ENCODE data around the gene STYXL1.

Gene STYXL1

DNA sequence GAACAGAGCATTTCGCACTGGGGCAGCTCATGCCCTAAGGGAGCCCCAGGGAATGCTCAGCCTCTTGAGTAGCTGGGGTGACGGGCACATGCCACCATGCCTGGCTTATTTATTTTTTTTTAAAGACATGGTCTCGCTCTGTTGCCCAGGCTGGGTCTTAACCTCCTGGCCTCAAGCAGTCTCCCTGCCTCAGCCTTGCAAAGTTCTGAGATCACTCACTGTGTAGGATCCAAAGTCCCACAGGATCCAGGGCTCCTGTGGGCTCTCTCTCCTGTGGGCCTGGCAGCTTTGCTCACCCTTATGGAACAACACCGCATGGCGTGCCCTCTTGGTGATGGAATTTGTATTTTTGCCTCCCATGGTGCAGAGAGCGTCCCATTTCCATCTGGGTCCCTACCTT lies 87.4 kb downstream of the STYXL1 start:
- H2BK15ac ChIP-seq (ENCODE audit: low read depth, poor library complexity, severe bottlenecking): no peak overlapping the region
- WGBS: 97% methylated on average over 6 of the region's 6 CpGs
- H3K4me3 ChIP-seq (ENCODE audit: insufficient read depth in 1 of 2, low read depth in 1 of 2, low read length in 2 of 2): no peak overlapping the region
- H3K18ac ChIP-seq (ENCODE audit: low read depth in 1 of 2, low read length in 2 of 2): no peak overlapping the region
- H4K91ac ChIP-seq (ENCODE audit: low read length): no peak overlapping the region
- no peak overlapping the region for H2AFZ ChIP-seq (ENCODE audit: low read depth, low read length)
- H3K14ac ChIP-seq (ENCODE audit: low read length in 2 of 2): no peak overlapping the region
- H2BK120ac ChIP-seq (ENCODE audit: low read depth, low read length): no peak overlapping the region
- no peak overlapping the region for H3K23ac ChIP-seq (ENCODE audit: low read length in 2 of 2)
- H3K9me3 ChIP-seq (ENCODE audit: control insufficient read depth, low read length): no peaks in the 10 kb centered on the region
- H3K9ac ChIP-seq (ENCODE audit: low read length): no peak overlapping the region
- H3K79me1 ChIP-seq (replicated peaks; ENCODE audit: low read length, poor library complexity, severe bottlenecking): peaks cover 21% of the 10 kb centered on the region
- H4K8ac ChIP-seq (ENCODE audit: low read length): no peak overlapping the region
- H3K4me2 ChIP-seq (ENCODE audit: low read length, poor library complexity, severe bottlenecking): no peak overlapping the region
- no peak overlapping the region for H3K27ac ChIP-seq (ENCODE audit: low read length, poor library complexity, severe bottlenecking)
- H3K4me1 ChIP-seq (ENCODE audit: control insufficient read depth, insufficient read depth, low read depth, low read length): peaks cover 39% of the 10 kb centered on the region
- no peak overlapping the region for H3K4ac ChIP-seq (ENCODE audit: low read depth in 1 of 2, low read length in 2 of 2)
- no peak overlapping the region for H2BK12ac ChIP-seq (ENCODE audit: low read length in 2 of 2)
- H3K36me3 ChIP-seq (ENCODE audit: control insufficient read depth in 1 of 2, insufficient read depth in 2 of 2, low read depth in 1 of 2, low read length in 2 of 2): peaks cover 32 to 54% of the 10 kb centered on the region in 2 experiments
- peak overlapping the region; percentile 85 for H2AK5ac ChIP-seq (ENCODE audit: low read length, severe bottlenecking)
- DNase-seq: no peak
- no peak overlapping the region for H2BK5ac ChIP-seq (ENCODE audit: low read depth, low read length, poor library complexity, severe bottlenecking)
- H3K27me3 ChIP-seq (ENCODE audit: control insufficient read depth in 1 of 2, insufficient read depth in 1 of 2, low read length in 2 of 2): no peaks in the 10 kb centered on the region

- H3K4me2 ChIP-seq (ENCODE audit: low read length, poor library complexity, severe bottlenecking): no peak overlapping the region
- no peak overlapping the region for H2BK12ac ChIP-seq (ENCODE audit: low read length in 2 of 2)
- no peak overlapping the region for H2AK5ac ChIP-seq (ENCODE audit: low read length, severe bottlenecking)
Measured at GRCh38 chr7:75958802-75959543, 88.8 kb downstream of the STYXL1 start.

GRCh38 chr7:75957021-75957736 lies 90.6 kb downstream of the STYXL1 start:
- peak overlapping the region; percentile 40 for H3K27ac ChIP-seq (ENCODE audit: low read length, poor library complexity, severe bottlenecking)
- peaks cover 20% of the 10 kb centered on the region for H3K79me1 ChIP-seq (replicated peaks; ENCODE audit: low read length, poor library complexity, severe bottlenecking)

More at GRCh38 chr7:75958802-75959543, 88.8 kb downstream of the STYXL1 start:
- Histone ChIP-seq H2BK120ac (ENCODE audit: low read depth, low read length) (no peak overlapping the region), H3K23ac (ENCODE audit: low read length in 2 of 2) (no peak overlapping the region), H3K4me3 (ENCODE audit: insufficient read depth in 1 of 2, low read depth in 1 of 2, low read length in 2 of 2) (no peak overlapping the region), H2AFZ (ENCODE audit: low read depth, low read length) (no peak overlapping the region), H3K79me1 (replicated peaks; ENCODE audit: low read length, poor library complexity, severe bottlenecking) (peaks cover 16% of the 10 kb centered on the region), H3K27me3 (ENCODE audit: control insufficient read depth in 1 of 2, insufficient read depth in 1 of 2, low read length in 2 of 2) (no peaks in the 10 kb centered on the region), H3K27ac (ENCODE audit: low read length, poor library complexity, severe bottlenecking) (no peak overlapping the region), H3K4ac (ENCODE audit: low read depth in 1 of 2, low read length in 2 of 2) (no peak overlapping the region), H3K18ac (ENCODE audit: low read depth in 1 of 2, low read length in 2 of 2) (peak overlapping the region in 1 of 2 experiments; percentile 43), H4K91ac (ENCODE audit: low read length) (no peak overlapping the region), H3K9ac (ENCODE audit: low read length) (no peak overlapping the region), H4K8ac (ENCODE audit: low read length) (no peak overlapping the region), H3K36me3 (ENCODE audit: control insufficient read depth in 1 of 2, insufficient read depth in 2 of 2, low read depth in 1 of 2, low read length in 2 of 2) (peaks cover 27 to 62% of the 10 kb centered on the region in 2 experiments), H3K9me3 (ENCODE audit: control insufficient read depth, low read length) (no peaks in the 10 kb centered on the region), H2BK15ac (ENCODE audit: low read depth, poor library complexity, severe bottlenecking) (no peak overlapping the region), H2BK5ac (ENCODE audit: low read depth, low read length, poor library complexity, severe bottlenecking) (no peak overlapping the region), H3K14ac (ENCODE audit: low read length in 2 of 2) (no peak overlapping the region), H3K4me1 (ENCODE audit: control insufficient read depth, insufficient read depth, low read depth, low read length) (peaks cover 41% of the 10 kb centered on the region)
- peak; percentile 30 for DNase-seq
- WGBS: 83% methylated on average over 8 of the region's 9 CpGs

DNA sequence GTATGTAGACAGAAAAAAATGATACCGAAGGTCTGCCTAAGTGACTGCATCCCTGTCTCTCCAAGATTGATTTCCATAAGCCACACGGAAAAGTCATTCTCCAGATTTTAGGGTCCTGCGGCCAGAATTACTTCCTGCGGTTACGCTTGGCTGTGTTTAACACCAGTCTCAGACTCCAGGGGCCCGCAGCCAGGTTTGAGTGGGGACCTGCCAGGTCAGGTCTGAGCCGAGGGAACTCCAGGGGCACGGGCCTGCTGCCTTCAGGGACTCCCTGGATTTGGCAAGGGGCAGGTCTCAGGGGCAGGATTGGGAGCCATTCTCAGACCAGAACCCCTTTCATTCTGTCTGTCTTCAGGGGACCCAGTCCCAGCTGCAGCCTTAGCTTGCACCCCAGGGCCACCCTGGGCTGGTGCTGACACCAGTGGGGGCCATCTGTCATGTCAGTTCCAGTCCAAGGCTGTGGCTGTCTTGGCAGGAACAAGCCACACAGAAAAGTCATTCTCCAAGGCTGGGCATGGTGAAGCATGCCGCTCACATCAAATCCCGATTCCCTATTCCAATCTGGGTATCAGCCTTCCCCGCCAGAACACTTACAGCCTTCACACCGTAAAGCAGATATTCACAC lies 92.4 kb downstream of the STYXL1 start:
- Histone ChIP-seq H3K4ac (ENCODE audit: low read depth in 1 of 2, low read length in 2 of 2) (no peak overlapping the region), H3K9ac (ENCODE audit: low read length) (no peak overlapping the region), H3K23ac (ENCODE audit: low read length in 2 of 2) (no peak overlapping the region), H2AFZ (ENCODE audit: low read depth, low read length) (no peak overlapping the region), H4K91ac (ENCODE audit: low read length) (peak overlapping the region; percentile 53), H2BK5ac (ENCODE audit: low read depth, low read length, poor library complexity, severe bottlenecking) (no peak overlapping the region), H3K9me3 (ENCODE audit: control insufficient read depth, low read length) (no peaks in the 10 kb centered on the region), H3K4me2 (ENCODE audit: low read length, poor library complexity, severe bottlenecking) (no peak overlapping the region), H2AK5ac (ENCODE audit: low read length, severe bottlenecking) (peak overlapping the region; percentile 86), H3K18ac (ENCODE audit: low read depth in 1 of 2, low read length in 2 of 2) (no peak overlapping the region), H2BK120ac (ENCODE audit: low read depth, low read length) (no peak overlapping the region), H3K4me1 (ENCODE audit: control insufficient read depth, insufficient read depth, low read depth, low read length) (peaks cover 27% of the 10 kb centered on the region), H3K36me3 (ENCODE audit: control insufficient read depth in 1 of 2, insufficient read depth in 2 of 2, low read depth in 1 of 2, low read length in 2 of 2) (peaks cover 26 to 56% of the 10 kb centered on the region in 2 experiments), H2BK12ac (ENCODE audit: low read length in 2 of 2) (no peak overlapping the region), H4K8ac (ENCODE audit: low read length) (no peak overlapping the region), H3K4me3 (ENCODE audit: insufficient read depth in 1 of 2, low read depth in 1 of 2, low read length in 2 of 2) (no peak overlapping the region), H3K27ac (ENCODE audit: low read length, poor library complexity, severe bottlenecking) (no peak overlapping the region), H3K79me1 (replicated peaks; ENCODE audit: low read length, poor library complexity, severe bottlenecking) (peaks cover 18% of the 10 kb centered on the region), H3K27me3 (ENCODE audit: control insufficient read depth in 1 of 2, insufficient read depth in 1 of 2, low read length in 2 of 2) (no peaks in the 10 kb centered on the region), H2BK15ac (ENCODE audit: low read depth, poor library complexity, severe bottlenecking) (peak overlapping the region; percentile 60), H3K14ac (ENCODE audit: low read length in 2 of 2) (peak overlapping the region in 1 of 2 experiments; percentile 2)
- no peak for DNase-seq
- WGBS: 91% methylated on average over 12 of the region's 12 CpGs

More at GRCh38 chr7:75957021-75957736, 90.6 kb downstream of the STYXL1 start:
- Histone ChIP-seq H3K9me3 (ENCODE audit: control insufficient read depth, low read length) (no peaks in the 10 kb centered on the region), H2BK5ac (ENCODE audit: low read depth, low read length, poor library complexity, severe bottlenecking) (no peak overlapping the region), H3K4ac (ENCODE audit: low read depth in 1 of 2, low read length in 2 of 2) (no peak overlapping the region), H3K14ac (ENCODE audit: low read length in 2 of 2) (no peak overlapping the region), H3K27me3 (ENCODE audit: control insufficient read depth in 1 of 2, insufficient read depth in 1 of 2, low read length in 2 of 2) (no peaks in the 10 kb centered on the region), H3K4me3 (ENCODE audit: insufficient read depth in 1 of 2, low read depth in 1 of 2, low read length in 2 of 2) (no peak overlapping the region), H2BK12ac (ENCODE audit: low read length in 2 of 2) (peak overlapping the region in 1 of 2 experiments; percentile 71), H3K4me1 (ENCODE audit: control insufficient read depth, insufficient read depth, low read depth, low read length) (peaks cover 32% of the 10 kb centered on the region), H3K9ac (ENCODE audit: low read length) (no peak overlapping the region), H3K23ac (ENCODE audit: low read length in 2 of 2) (no peak overlapping the region), H4K8ac (ENCODE audit: low read length) (no peak overlapping the region), H3K4me2 (ENCODE audit: low read length, poor library complexity, severe bottlenecking) (no peak overlapping the region), H4K91ac (ENCODE audit: low read length) (no peak overlapping the region), H2AK5ac (ENCODE audit: low read length, severe bottlenecking) (peak overlapping the region; percentile 82), H2BK120ac (ENCODE audit: low read depth, low read length) (no peak overlapping the region), H3K18ac (ENCODE audit: low read depth in 1 of 2, low read length in 2 of 2) (peak overlapping the region in 1 of 2 experiments; percentile 38), H2BK15ac (ENCODE audit: low read depth, poor library complexity, severe bottlenecking) (no peak overlapping the region), H3K36me3 (ENCODE audit: control insufficient read depth in 1 of 2, insufficient read depth in 2 of 2, low read depth in 1 of 2, low read length in 2 of 2) (peaks cover 28 to 66% of the 10 kb centered on the region in 2 experiments), H2AFZ (ENCODE audit: low read depth, low read length) (no peak overlapping the region)
- no peak for DNase-seq
- WGBS: 81% methylated on average over 15 of the region's 16 CpGs

Measured in mesenchymal stem cell (in vitro differentiated cells and primary cell).